ENCODE measurements around the gene RPS18. TPM values are rescaled to one million over a fixed set of nuclear protein-coding genes. Genes with fewer than 3 reads are reported as not detected.
"Not testable (repeated sequence)": the region's sequence is repeated elsewhere in the genome, so short reads cannot be mapped to it uniquely, and the experiment has no call there.

The RPS18 gene
- polyA plus RNA-seq, 1 experiment: 5,380 TPM

DNA sequence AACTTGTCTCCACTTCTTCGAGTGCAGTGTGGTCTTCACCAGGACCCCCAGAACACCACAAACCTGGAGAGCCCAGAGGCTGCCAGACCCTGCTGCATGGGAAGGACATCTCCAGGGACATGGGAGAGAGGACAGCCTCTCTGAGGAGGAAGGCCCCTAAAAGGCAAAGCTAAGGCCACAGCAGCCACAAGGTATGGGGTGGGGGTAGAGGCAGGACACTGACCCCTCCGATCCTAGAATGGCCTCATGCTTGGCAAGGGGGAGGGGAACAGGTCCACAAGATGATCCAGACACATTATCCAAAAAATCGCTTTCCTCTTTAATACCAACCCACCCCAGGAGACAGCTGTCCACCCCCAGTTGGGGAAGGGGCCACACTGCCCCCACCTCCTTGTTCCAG is 6.9 kb downstream of the RPS18 start:
- H3K9me3 ChIP-seq (ENCODE audit: control insufficient read depth, insufficient read depth, low read length): no peaks in the 10 kb centered on the region
- TF ChIP-seq, protein P1, sequence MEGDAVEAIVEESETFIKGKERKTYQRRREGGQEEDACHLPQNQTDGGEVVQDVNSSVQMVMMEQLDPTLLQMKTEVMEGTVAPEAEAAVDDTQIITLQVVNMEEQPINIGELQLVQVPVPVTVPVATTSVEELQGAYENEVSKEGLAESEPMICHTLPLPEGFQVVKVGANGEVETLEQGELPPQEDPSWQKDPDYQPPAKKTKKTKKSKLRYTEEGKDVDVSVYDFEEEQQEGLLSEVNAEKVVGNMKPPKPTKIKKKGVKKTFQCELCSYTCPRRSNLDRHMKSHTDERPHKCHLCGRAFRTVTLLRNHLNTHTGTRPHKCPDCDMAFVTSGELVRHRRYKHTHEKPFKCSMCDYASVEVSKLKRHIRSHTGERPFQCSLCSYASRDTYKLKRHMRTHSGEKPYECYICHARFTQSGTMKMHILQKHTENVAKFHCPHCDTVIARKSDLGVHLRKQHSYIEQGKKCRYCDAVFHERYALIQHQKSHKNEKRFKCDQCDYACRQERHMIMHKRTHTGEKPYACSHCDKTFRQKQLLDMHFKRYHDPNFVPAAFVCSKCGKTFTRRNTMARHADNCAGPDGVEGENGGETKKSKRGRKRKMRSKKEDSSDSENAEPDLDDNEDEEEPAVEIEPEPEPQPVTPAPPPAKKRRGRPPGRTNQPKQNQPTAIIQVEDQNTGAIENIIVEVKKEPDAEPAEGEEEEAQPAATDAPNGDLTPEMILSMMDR (IDR thresholded peaks at IDR 0.05; ENCODE audit: low read depth, low read length): no peak
- H3K4me3 ChIP-seq (ENCODE audit: low read depth, low read length): no peak overlapping the region
- ChIA-PET POLR2A (interaction anchor here (0.5 to 2.3 kb wide), 2 partner anchors 10 to 1604 kb away, joined by 3 to 13 read pairs; partner anchors contain the start of genes PFDN6 and WDR46), CTCF (interaction anchor here (0.5 to 2.0 kb wide), 4 partner anchors 11 to 118 kb away, joined by 3 to 11 read pairs (median 6); partner anchors contain the start of genes PFDN6 and WDR46)
- H3K27me3 ChIP-seq (ENCODE audit: control insufficient read depth, insufficient read depth, low read length): no peaks in the 10 kb centered on the region
- no peak overlapping the region for H3K27ac ChIP-seq (ENCODE audit: low read depth, low read length)
- DNase-seq (ENCODE audit: low read depth, low spot score): no peak

DNA sequence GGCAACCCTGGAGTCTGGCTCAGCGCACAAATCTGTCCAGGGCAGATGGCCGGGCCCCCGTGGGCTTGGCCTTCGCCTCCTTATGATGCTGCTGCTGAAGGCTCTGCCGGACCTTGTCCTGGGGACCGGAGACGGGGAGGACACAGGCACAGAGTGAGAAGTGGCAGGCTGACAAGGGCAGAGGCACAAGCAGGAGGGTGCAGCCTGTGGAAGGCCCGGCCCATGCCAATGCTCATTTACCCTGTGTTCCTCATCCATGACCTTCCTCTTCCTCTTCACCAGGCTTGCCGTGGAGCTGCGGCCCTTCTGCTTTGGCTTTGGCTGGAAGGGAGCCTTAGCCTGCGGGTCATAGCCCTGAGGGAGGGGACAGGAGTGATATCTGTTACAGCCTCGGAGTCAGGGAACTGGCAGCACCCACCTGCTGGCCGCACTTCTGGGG is 7.4 kb downstream of the RPS18 start:
- ChIA-PET POLR2A (interaction anchor here (2.3 kb wide), 1 partner anchor 10 kb away, joined by 13 read pairs; the partner anchor contains the start of genes PFDN6 and WDR46), CTCF (interaction anchor here (0.6 to 1.6 kb wide), 3 partner anchors 10 to 128 kb away, joined by 3 to 11 read pairs (median 3); partner anchors contain the start of genes PFDN6 and WDR46)
- Histone ChIP-seq H3K27ac (ENCODE audit: low read depth, low read length) (no peak overlapping the region), H3K4me3 (ENCODE audit: low read depth, low read length) (no peak overlapping the region), H3K9me3 (ENCODE audit: control insufficient read depth, insufficient read depth, low read length) (no peaks in the 10 kb centered on the region), H3K27me3 (ENCODE audit: control insufficient read depth, insufficient read depth, low read length) (no peaks in the 10 kb centered on the region)
- TF ChIP-seq, protein P1 (IDR thresholded peaks at IDR 0.05; ENCODE audit: low read depth, low read length): no peak
- no peak for DNase-seq (ENCODE audit: low read depth, low spot score)

DNA sequence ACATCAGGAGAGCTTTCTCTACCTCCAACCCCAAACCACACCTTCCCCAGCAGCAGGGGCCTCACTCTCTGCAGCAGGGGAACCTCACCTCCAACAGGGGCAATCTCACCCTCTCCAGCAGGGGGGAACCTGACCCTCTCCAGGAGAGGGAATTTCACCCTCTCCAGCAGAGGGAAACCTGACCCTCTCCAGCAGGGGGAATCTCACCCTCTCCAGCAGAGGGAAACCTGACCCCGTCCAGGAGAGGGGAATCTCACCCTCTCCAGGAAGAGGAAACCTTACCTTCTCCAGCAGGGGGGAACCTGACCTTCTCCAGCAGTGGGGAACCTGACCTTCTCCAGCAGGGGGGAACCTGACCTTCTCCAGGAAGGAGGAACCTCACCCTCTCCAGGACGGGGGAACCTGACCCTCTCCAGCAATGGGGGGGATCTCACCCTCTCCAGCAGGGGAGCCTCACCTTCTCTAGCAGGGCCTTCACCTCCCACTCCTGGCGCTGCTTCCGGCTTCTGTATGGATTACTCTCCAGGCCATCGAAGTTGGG is 8.2 kb downstream of the RPS18 start:
- Histone ChIP-seq H3K9me3 (ENCODE audit: control insufficient read depth, insufficient read depth, low read length) (no peaks in the 10 kb centered on the region), H3K4me3 (ENCODE audit: low read depth, low read length) (no peak overlapping the region), H3K27ac (ENCODE audit: low read depth, low read length) (no peak overlapping the region), H3K27me3 (ENCODE audit: control insufficient read depth, insufficient read depth, low read length) (no peaks in the 10 kb centered on the region)
- TF ChIP-seq, protein P1 (IDR thresholded peaks at IDR 0.05; ENCODE audit: low read depth, low read length): peak; percentile 64
- ChIA-PET CTCF (interaction anchor here (0.7 to 1.6 kb wide), 3 partner anchors 9 to 142 kb away, joined by 3 to 11 read pairs (median 4); partner anchors contain the start of genes PFDN6 and WDR46), POLR2A (interaction anchor here (2.3 kb wide), 1 partner anchor 9 kb away, joined by 13 read pairs; the partner anchor contains the start of genes PFDN6 and WDR46)
- DNase-seq (ENCODE audit: low read depth, low spot score): no peak

DNA sequence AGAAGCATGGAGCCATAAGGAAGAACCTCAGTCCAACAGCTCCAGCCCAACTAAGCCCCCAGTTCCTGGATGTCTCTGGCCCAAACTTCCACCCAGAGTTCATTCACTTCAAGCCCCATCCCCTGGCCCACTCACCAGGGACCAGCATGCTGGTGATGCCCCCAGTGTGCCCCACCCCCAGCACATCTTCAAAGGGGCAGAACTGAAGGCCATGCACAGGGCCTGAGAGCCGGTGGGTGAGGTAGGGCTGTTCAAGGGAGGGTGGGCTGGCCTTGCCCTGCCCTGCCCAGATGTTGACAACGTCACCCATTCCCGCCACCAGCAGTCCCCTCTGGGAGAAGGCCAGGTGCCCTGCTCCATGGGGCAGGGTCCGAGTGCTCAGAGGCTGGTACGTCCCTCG is 8.7 kb downstream of the RPS18 start:
- no peaks in the 10 kb centered on the region for H3K27me3 ChIP-seq (ENCODE audit: control insufficient read depth, insufficient read depth, low read length)
- POLR2A ChIA-PET: interaction anchor here (3.0 kb wide), 1 partner anchor 9 kb away, joined by 8 read pairs; the partner anchor contains the start of genes RPS18 and VPS52
- no peak overlapping the region for H3K4me3 ChIP-seq (ENCODE audit: low read depth, low read length)
- H3K27ac ChIP-seq (ENCODE audit: low read depth, low read length): no peak overlapping the region
- H3K9me3 ChIP-seq (ENCODE audit: control insufficient read depth, insufficient read depth, low read length): no peaks in the 10 kb centered on the region
- CTCF ChIA-PET: interaction anchor here (1.6 kb wide), 1 partner anchor 9 kb away, joined by 11 read pairs; the partner anchor contains the start of genes PFDN6 and WDR46
- no peak for DNase-seq (ENCODE audit: low read depth, low spot score)
- TF ChIP-seq, protein P1 (IDR thresholded peaks at IDR 0.05; ENCODE audit: low read depth, low read length): no peak

DNA sequence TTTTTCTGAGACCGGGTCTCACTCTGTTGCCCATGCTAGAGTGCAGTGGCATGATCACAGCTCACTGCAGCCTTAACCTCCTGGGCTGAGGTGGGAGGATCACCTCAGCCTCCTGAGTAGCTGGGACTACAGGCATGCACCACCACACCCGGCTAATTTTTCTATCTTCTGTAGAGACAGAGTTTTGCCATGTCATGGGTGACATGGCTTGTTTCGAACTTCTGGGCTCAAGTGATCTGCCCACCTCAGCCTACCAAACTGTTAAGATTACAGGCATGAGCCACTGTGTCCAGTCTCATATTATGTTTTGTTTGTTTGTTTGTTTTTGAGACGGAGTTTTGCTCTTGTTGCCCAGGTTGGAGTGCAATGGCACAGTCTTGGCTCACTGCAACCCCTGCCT is 13.3 kb downstream of the RPS18 start:
- H3K4me3 ChIP-seq (ENCODE audit: low read depth, low read length); CTCF ChIA-PET; POLR2A ChIA-PET; H3K9me3 ChIP-seq (ENCODE audit: control insufficient read depth, insufficient read depth, low read length); DNase-seq (ENCODE audit: low read depth, low spot score); H3K27me3 ChIP-seq (ENCODE audit: control insufficient read depth, insufficient read depth, low read length); H3K27ac ChIP-seq (ENCODE audit: low read depth, low read length): not testable (repeated sequence)

All from AG04450 (cell line).